Activated T-helper 1 cell treated with anti-CD3 and anti-CD28 coated beads, Interleukin-2, amount 50 U/mL, for 16 hours (primary cell): ENCODE data around the gene TBX1.

Experiments
- DNase-seq, 2 donors: peaks; one replicate each; pipeline ENCODE4 v3.0.0-alpha.2; 2020; ENCODE audit warnings: low read depth in 1 of 2, low spot score in 1 of 2

Gene TBX1

GRCh38 chr22:19797086-19798002 is 36.8 kb downstream of the TBX1 start:
- DNase-seq, result no peak

GRCh38 chr22:19798003-19798665 is 37.6 kb downstream of the TBX1 start:
- no peak for DNase-seq

GRCh38 chr22:19798891-19799293 is 38.3 kb downstream of the TBX1 start:
- DNase-seq, result no peak

- no peak for DNase-seq
Observed at GRCh38 chr22:19799322-19800190, 39.0 kb downstream of the TBX1 start.

GRCh38 chr22:19800306-19800705 is 39.7 kb downstream of the TBX1 start:
- no peak for DNase-seq

GRCh38 chr22:19800761-19801244 is 40.2 kb downstream of the TBX1 start:
- no peak for DNase-seq

- no peak for DNase-seq
Observed at GRCh38 chr22:19801340-19802000, 40.9 kb downstream of the TBX1 start.

- no peak for DNase-seq
Observed at GRCh38 chr22:19802001-19802893, 41.7 kb downstream of the TBX1 start.

GRCh38 chr22:19802894-19803735 is 42.5 kb downstream of the TBX1 start:
- DNase-seq, result no peak

- no peak for DNase-seq
Observed at GRCh38 chr22:19803736-19804267, 43.2 kb downstream of the TBX1 start.

- DNase-seq, result no peak
Observed at GRCh38 chr22:19805821-19806212, 45.2 kb downstream of the TBX1 start.

GRCh38 chr22:19806213-19807160 is 45.9 kb downstream of the TBX1 start:
- no peak for DNase-seq

- no peak for DNase-seq
Observed at GRCh38 chr22:19807161-19807913, 46.8 kb downstream of the TBX1 start.

GRCh38 chr22:19807914-19808872 is 47.6 kb downstream of the TBX1 start:
- no peak for DNase-seq

GRCh38 chr22:19808873-19809478 is 48.4 kb downstream of the TBX1 start:
- DNase-seq, result no peak
